ENCODE measurements around the gene IL22. TPM values are rescaled to one million over a fixed set of nuclear protein-coding genes. Genes with fewer than 3 reads are reported as not detected.

Gene IL22
- total and polyA plus RNA-seq, 2 donors (not counting 1 experiment from before 2014, with no cell fraction given), result not detected

GRCh38 chr12:68281322-68282077 lies 28.1 kb upstream of the IL22 start:
- H3K27ac Mint-ChIP-seq, result no peak overlapping the region
- no peaks in the 10 kb centered on the region for H3K9me3 Mint-ChIP-seq (ENCODE audit: insufficient read depth)
- Histone ChIP-seq H3K36me3 (replicated peaks in 1 of 2; ENCODE audit: control extremely low read depth in 1 of 2, control insufficient read depth in 1 of 2, extremely low read depth in 1 of 2, insufficient read depth in 2 of 2, low read length in 1 of 2) (no peaks in the 10 kb centered on the region), H3K9ac (ENCODE audit: low read length) (no peak overlapping the region), H3K4me1 (ENCODE audit: control insufficient read depth in 2 of 2, insufficient read depth in 2 of 2, low read length in 2 of 2) (no peaks in the 10 kb centered on the region), H3K4me2 (replicated peaks; ENCODE audit: low read depth, low read length, poor library complexity, severe bottlenecking) (no peak overlapping the region), H4K20me1 (ENCODE audit: control insufficient read depth, insufficient read depth, low read length, poor library complexity, severe bottlenecking) (no peaks in the 10 kb centered on the region), H2AFZ (ENCODE audit: insufficient read depth, low read depth, low read length, poor library complexity, severe bottlenecking) (no peak overlapping the region), H3K9me3 (ENCODE audit: control extremely low read depth in 1 of 3, control insufficient read depth in 2 of 3, insufficient read depth in 1 of 3, low read length in 2 of 3) (no peaks in the 10 kb centered on the region), H3K27ac (ENCODE audit: low read length in 2 of 2) (no peak overlapping the region), H3K4me3 (ENCODE audit: control extremely low read depth in 1 of 5, extremely low read depth in 1 of 5, insufficient read depth in 1 of 5, low read depth in 2 of 5, low read length in 4 of 5) (no peak overlapping the region), H3K27me3 (replicated peaks in 1 of 4; ENCODE audit: control extremely low read depth in 1 of 4, control insufficient read depth in 3 of 4, insufficient read depth in 4 of 4, low read length in 3 of 4) (peaks cover 0 to 5% (median 1%) of the 10 kb centered on the region in 4 experiments), H3K79me2 (ENCODE audit: control insufficient read depth, insufficient read depth, low read length) (no peaks in the 10 kb centered on the region)
- TF ChIP-seq EZH2 (IDR thresholded peaks at IDR 0.05; ENCODE audit: borderline replicate concordance, insufficient read depth, low read depth, low read length, poor library complexity, severe bottlenecking), result no peak
- no peak for TF ChIP-seq CTCF (IDR thresholded peaks at IDR 0.05)
- POLR2A ChIA-PET, result no interaction called here
- intact Hi-C loops (cut with micrococcal nuclease), result no loop called here
- ATAC-seq (ENCODE audit: low read depth) (no peak), DNase-seq (no peak)
- CTCF ChIA-PET, result interaction anchor here (0.6 to 1.0 kb wide), 3 partner anchors 34 to 925 kb away, joined by 3 read pairs; no protein-coding TSS in a partner anchor
- peaks cover 4% of the 10 kb centered on the region for H3K27me3 Mint-ChIP-seq
- WGBS (ENCODE audit: insufficient coverage), result no CpG with 5 or more reads among the region's 4 CpGs
- H3K4me1 Mint-ChIP-seq, result no peaks in the 10 kb centered on the region
- no peak overlapping the region for H3K4me3 Mint-ChIP-seq

GRCh38 chr12:68280240-68280639 lies 26.8 kb upstream of the IL22 start:
- POLR2A ChIA-PET, result no interaction called here
- no peak overlapping the region for H3K4me2 ChIP-seq (replicated peaks; ENCODE audit: low read depth, low read length, poor library complexity, severe bottlenecking)
- Mint-ChIP-seq H3K27ac (no peak overlapping the region), H3K4me1 (no peaks in the 10 kb centered on the region), H3K9me3 (ENCODE audit: insufficient read depth) (no peaks in the 10 kb centered on the region), H3K27me3 (peaks cover 4% of the 10 kb centered on the region), H3K4me3 (no peak overlapping the region)
- H3K9me3 ChIP-seq (ENCODE audit: control extremely low read depth in 1 of 3, control insufficient read depth in 2 of 3, insufficient read depth in 1 of 3, low read length in 2 of 3), result no peaks in the 10 kb centered on the region
- ATAC-seq (ENCODE audit: low read depth) (no peak), DNase-seq (no peak)
- no peak overlapping the region for H3K4me3 ChIP-seq (ENCODE audit: control extremely low read depth in 1 of 5, extremely low read depth in 1 of 5, insufficient read depth in 1 of 5, low read depth in 2 of 5, low read length in 4 of 5)
- H3K4me1 ChIP-seq (ENCODE audit: control insufficient read depth in 2 of 2, insufficient read depth in 2 of 2, low read length in 2 of 2), result no peaks in the 10 kb centered on the region
- no peak overlapping the region for H2AFZ ChIP-seq (ENCODE audit: insufficient read depth, low read depth, low read length, poor library complexity, severe bottlenecking)
- no peak overlapping the region for H3K9ac ChIP-seq (ENCODE audit: low read length)
- H3K79me2 ChIP-seq (ENCODE audit: control insufficient read depth, insufficient read depth, low read length), result no peaks in the 10 kb centered on the region
- H3K36me3 ChIP-seq (replicated peaks in 1 of 2; ENCODE audit: control extremely low read depth in 1 of 2, control insufficient read depth in 1 of 2, extremely low read depth in 1 of 2, insufficient read depth in 2 of 2, low read length in 1 of 2), result no peaks in the 10 kb centered on the region
- CTCF ChIA-PET, result no interaction called here
- no peak overlapping the region for H3K27ac ChIP-seq (ENCODE audit: low read length in 2 of 2)
- peaks cover 0 to 5% (median 1%) of the 10 kb centered on the region in 4 experiments for H3K27me3 ChIP-seq (replicated peaks in 1 of 4; ENCODE audit: control extremely low read depth in 1 of 4, control insufficient read depth in 3 of 4, insufficient read depth in 4 of 4, low read length in 3 of 4)
- 100% methylated on average over 1 of the region's 2 CpGs for WGBS (ENCODE audit: insufficient coverage)
- no peaks in the 10 kb centered on the region for H4K20me1 ChIP-seq (ENCODE audit: control insufficient read depth, insufficient read depth, low read length, poor library complexity, severe bottlenecking)
- TF ChIP-seq EZH2 (IDR thresholded peaks at IDR 0.05; ENCODE audit: borderline replicate concordance, insufficient read depth, low read depth, low read length, poor library complexity, severe bottlenecking) (no peak), CTCF (IDR thresholded peaks at IDR 0.05) (no peak)
- intact Hi-C loops (cut with micrococcal nuclease), result no loop called here
